Measurements from ENCODE around the gene VTI1A. TPM values are rescaled to one million over a fixed set of nuclear protein-coding genes. Genes with fewer than 3 reads are reported as not detected.
"Not testable (repeated sequence)": the region's sequence is repeated elsewhere in the genome, so short reads cannot be mapped to it uniquely, and the experiment has no call there.

The VTI1A gene
- total RNA-seq, 1 experiment from 2014 or later, result 18.1 TPM

GRCh38 chr10:112492736-112493135, 45.7 kb downstream of the VTI1A start:
- Histone ChIP-seq H3K27me3 (ENCODE audit: insufficient read depth, low read depth) (no peaks in the 10 kb centered on the region), H3K36me3 (ENCODE audit: low read depth) (no peaks in the 10 kb centered on the region), H3K4me1 (replicated peaks; ENCODE audit: insufficient read depth) (peaks cover 9% of the 10 kb centered on the region; the same call in 1 of the 2 replicates), H4K20me1 (ENCODE audit: insufficient read depth) (no peaks in the 10 kb centered on the region), H3K9me3 (ENCODE audit: insufficient read depth, low read depth) (no peaks in the 10 kb centered on the region; the same call in 1 of the 2 replicates), H3K9me2 (ENCODE audit: insufficient read depth) (no peaks in the 10 kb centered on the region), H3F3A (ENCODE audit: insufficient read depth, low read depth) (no peaks in the 10 kb centered on the region), H3K4me3 (no peak overlapping the region), H3K79me2 (ENCODE audit: low read depth) (no peaks in the 10 kb centered on the region), H2AFZ (no peak overlapping the region), H3K27ac (no peak overlapping the region), H3K4me2 (no peak overlapping the region)
- TF ChIP-seq EZH2 (IDR thresholded peaks at IDR 0.05; ENCODE audit: low read depth) (no peak), CTCF (conservative IDR thresholded peaks at IDR 0.05) (no peak)
- no TSS peak for BruUV-seq (replicated peaks)
- ChIA-PET CTCF (no interaction called here), POLR2A (ENCODE audit: unreplicated experiment) (no interaction called here)
- no peak for DNase-seq
- intact Hi-C loops (cut with micrococcal nuclease; ENCODE audit: unreplicated experiment), result no loop called here

GRCh38 chr10:112497347-112497950, 50.4 kb downstream of the VTI1A start:
- H3K27ac ChIP-seq, result no peak overlapping the region
- no peaks in the 10 kb centered on the region for H3K4me1 ChIP-seq (replicated peaks; ENCODE audit: insufficient read depth)
- H3K36me3 ChIP-seq (ENCODE audit: low read depth), result no peaks in the 10 kb centered on the region
- intact Hi-C loops (cut with micrococcal nuclease; ENCODE audit: unreplicated experiment), result no loop called here
- H3K9me3 ChIP-seq (ENCODE audit: insufficient read depth, low read depth), result no peaks in the 10 kb centered on the region
- H3F3A ChIP-seq (ENCODE audit: insufficient read depth, low read depth), result no peaks in the 10 kb centered on the region
- no peaks in the 10 kb centered on the region for H3K9me2 ChIP-seq (ENCODE audit: insufficient read depth)
- no peaks in the 10 kb centered on the region for H3K27me3 ChIP-seq (ENCODE audit: insufficient read depth, low read depth)
- no peak overlapping the region for H2AFZ ChIP-seq
- no TSS peak for BruUV-seq (replicated peaks)
- no peak overlapping the region for H3K4me2 ChIP-seq
- TF ChIP-seq CTCF (conservative IDR thresholded peaks at IDR 0.05) (no peak), EZH2 (IDR thresholded peaks at IDR 0.05; ENCODE audit: low read depth) (no peak)
- no peak for DNase-seq
- no peaks in the 10 kb centered on the region for H3K79me2 ChIP-seq (ENCODE audit: low read depth)
- no peak overlapping the region for H3K4me3 ChIP-seq
- ChIA-PET POLR2A (ENCODE audit: unreplicated experiment) (interaction anchor here (0.7 kb wide), 1 partner anchor 7 kb away, joined by 4 read pairs; no protein-coding TSS in a partner anchor), CTCF (interaction anchor here (0.6 kb wide), 1 partner anchor 12 kb away, joined by 3 read pairs; no protein-coding TSS in a partner anchor)
- no peaks in the 10 kb centered on the region for H4K20me1 ChIP-seq (ENCODE audit: insufficient read depth)

GRCh38 chr10:112498806-112499205, 51.8 kb downstream of the VTI1A start:
- Histone ChIP-seq H3K27me3 (ENCODE audit: insufficient read depth, low read depth) (no peaks in the 10 kb centered on the region), H3K79me2 (ENCODE audit: low read depth) (no peaks in the 10 kb centered on the region), H3F3A (ENCODE audit: insufficient read depth, low read depth) (no peaks in the 10 kb centered on the region), H3K9me2 (ENCODE audit: insufficient read depth) (no peaks in the 10 kb centered on the region), H2AFZ (no peak overlapping the region), H4K20me1 (ENCODE audit: insufficient read depth) (no peaks in the 10 kb centered on the region), H3K9me3 (ENCODE audit: insufficient read depth, low read depth) (no peaks in the 10 kb centered on the region), H3K27ac (no peak overlapping the region), H3K4me1 (replicated peaks; ENCODE audit: insufficient read depth) (no peaks in the 10 kb centered on the region), H3K36me3 (ENCODE audit: low read depth) (no peaks in the 10 kb centered on the region), H3K4me2 (no peak overlapping the region), H3K4me3 (no peak overlapping the region)
- POLR2A ChIA-PET (ENCODE audit: unreplicated experiment), result no interaction called here
- CTCF ChIA-PET, result no interaction called here
- TF ChIP-seq CTCF (conservative IDR thresholded peaks at IDR 0.05), result no peak
- TF ChIP-seq EZH2 (IDR thresholded peaks at IDR 0.05; ENCODE audit: low read depth), result no peak
- no peak for DNase-seq
- no TSS peak for BruUV-seq (replicated peaks)
- intact Hi-C loops (cut with micrococcal nuclease; ENCODE audit: unreplicated experiment), result no loop called here

- H3K79me2 ChIP-seq (ENCODE audit: low read depth); H3K4me1 ChIP-seq (replicated peaks; ENCODE audit: insufficient read depth); DNase-seq; H3K27ac ChIP-seq; H4K20me1 ChIP-seq (ENCODE audit: insufficient read depth); H2AFZ ChIP-seq; BruUV-seq (replicated peaks); H3K36me3 ChIP-seq (ENCODE audit: low read depth); H3K4me2 ChIP-seq; H3K4me3 ChIP-seq; H3K9me2 ChIP-seq (ENCODE audit: insufficient read depth); intact Hi-C loops (cut with micrococcal nuclease; ENCODE audit: unreplicated experiment); POLR2A ChIA-PET (ENCODE audit: unreplicated experiment); H3K27me3 ChIP-seq (ENCODE audit: insufficient read depth, low read depth); H3F3A ChIP-seq (ENCODE audit: insufficient read depth, low read depth); CTCF ChIA-PET; H3K9me3 ChIP-seq (ENCODE audit: insufficient read depth, low read depth): not testable (repeated sequence)
Measured at GRCh38 chr10:112499985-112500384, 53.0 kb downstream of the VTI1A start.
